ENCODE data around the gene CD40. TPM values are rescaled to one million over a fixed set of nuclear protein-coding genes. Genes with fewer than 3 reads are reported as not detected.

The CD40 gene
- total and polyA plus RNA-seq, 2 of the 4 experiments (the other 2 are of a cell fraction), result 0.36 to 0.92 TPM

- H2BK20ac ChIP-seq (ENCODE audit: low read depth, low read length), result no peak overlapping the region
- ATAC-seq (ENCODE audit: low read depth) (no peak), DNase-seq (no peak)
- no peaks in the 10 kb centered on the region for H3K36me3 ChIP-seq (ENCODE audit: control insufficient read depth, insufficient read depth, low read length)
- no peak overlapping the region for H2BK120ac ChIP-seq (ENCODE audit: low read depth, low read length)
- POLR2A ChIA-PET (ENCODE audit: unreplicated experiment), result no interaction called here
- no peak overlapping the region for H3K18ac ChIP-seq (ENCODE audit: low read depth, low read length)
- H3K23ac ChIP-seq (ENCODE audit: low read depth, low read length), result no peak overlapping the region
- H4K20me1 ChIP-seq (ENCODE audit: insufficient read depth, low read length), result no peaks in the 10 kb centered on the region
- H2AFZ ChIP-seq (replicated peaks; ENCODE audit: low read length, poor library complexity), result no peak overlapping the region
- H2AK9ac ChIP-seq (replicated peaks; ENCODE audit: low read depth, low read length, poor library complexity), result no peak overlapping the region
- no peak overlapping the region for H3K4ac ChIP-seq (ENCODE audit: low read depth, low read length)
- H3K56ac ChIP-seq (ENCODE audit: extremely low read depth, insufficient read depth, low read length), result no peak overlapping the region
- TF ChIP-seq FOS (IDR thresholded peaks at IDR 0.05; ENCODE audit: low read depth, low read length) (no peak), MAFK (IDR thresholded peaks at IDR 0.05; ENCODE audit: low read depth, low read length) (no peak), MXI1 (IDR thresholded peaks at IDR 0.05; ENCODE audit: borderline replicate concordance, low read depth, low read length) (no peak), SMC3 (IDR thresholded peaks at IDR 0.05; ENCODE audit: low read depth, low read length) (no peak), NFE2L2 (IDR thresholded peaks at IDR 0.05; ENCODE audit: low read depth, low read length) (no peak), RCOR1 (IDR thresholded peaks at IDR 0.05; ENCODE audit: insufficient replicate concordance, low read length) (no peak), BHLHE40 (IDR thresholded peaks at IDR 0.05; ENCODE audit: low read depth, low read length) (no peak)
- TF ChIP-seq, protein P1, sequence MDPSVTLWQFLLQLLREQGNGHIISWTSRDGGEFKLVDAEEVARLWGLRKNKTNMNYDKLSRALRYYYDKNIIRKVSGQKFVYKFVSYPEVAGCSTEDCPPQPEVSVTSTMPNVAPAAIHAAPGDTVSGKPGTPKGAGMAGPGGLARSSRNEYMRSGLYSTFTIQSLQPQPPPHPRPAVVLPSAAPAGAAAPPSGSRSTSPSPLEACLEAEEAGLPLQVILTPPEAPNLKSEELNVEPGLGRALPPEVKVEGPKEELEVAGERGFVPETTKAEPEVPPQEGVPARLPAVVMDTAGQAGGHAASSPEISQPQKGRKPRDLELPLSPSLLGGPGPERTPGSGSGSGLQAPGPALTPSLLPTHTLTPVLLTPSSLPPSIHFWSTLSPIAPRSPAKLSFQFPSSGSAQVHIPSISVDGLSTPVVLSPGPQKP (IDR thresholded peaks at IDR 0.05; ENCODE audit: borderline replicate concordance, low read depth, low read length), result no peak
- TF ChIP-seq, protein P2, sequence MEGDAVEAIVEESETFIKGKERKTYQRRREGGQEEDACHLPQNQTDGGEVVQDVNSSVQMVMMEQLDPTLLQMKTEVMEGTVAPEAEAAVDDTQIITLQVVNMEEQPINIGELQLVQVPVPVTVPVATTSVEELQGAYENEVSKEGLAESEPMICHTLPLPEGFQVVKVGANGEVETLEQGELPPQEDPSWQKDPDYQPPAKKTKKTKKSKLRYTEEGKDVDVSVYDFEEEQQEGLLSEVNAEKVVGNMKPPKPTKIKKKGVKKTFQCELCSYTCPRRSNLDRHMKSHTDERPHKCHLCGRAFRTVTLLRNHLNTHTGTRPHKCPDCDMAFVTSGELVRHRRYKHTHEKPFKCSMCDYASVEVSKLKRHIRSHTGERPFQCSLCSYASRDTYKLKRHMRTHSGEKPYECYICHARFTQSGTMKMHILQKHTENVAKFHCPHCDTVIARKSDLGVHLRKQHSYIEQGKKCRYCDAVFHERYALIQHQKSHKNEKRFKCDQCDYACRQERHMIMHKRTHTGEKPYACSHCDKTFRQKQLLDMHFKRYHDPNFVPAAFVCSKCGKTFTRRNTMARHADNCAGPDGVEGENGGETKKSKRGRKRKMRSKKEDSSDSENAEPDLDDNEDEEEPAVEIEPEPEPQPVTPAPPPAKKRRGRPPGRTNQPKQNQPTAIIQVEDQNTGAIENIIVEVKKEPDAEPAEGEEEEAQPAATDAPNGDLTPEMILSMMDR (conservative IDR thresholded peaks at IDR 0.05; ENCODE audit: low read depth, low read length), result no peak
- no peak overlapping the region for H3K4me3 ChIP-seq (ENCODE audit: insufficient read depth, low read depth, low read length)
- no peak overlapping the region for H2BK15ac ChIP-seq (ENCODE audit: low read depth, low read length)
- no peak overlapping the region for H3K27ac ChIP-seq (ENCODE audit: insufficient read depth, low read length)
- no CpG with 5 or more reads among the region's 1 CpG for WGBS, 2 experiments (ENCODE audit: extremely low coverage in 2 of 2, insufficient read length in 1 of 2)
- no peaks in the 10 kb centered on the region for H3K9me3 ChIP-seq (ENCODE audit: control insufficient read depth, insufficient read depth, low read length)
- H3K4me1 ChIP-seq (ENCODE audit: control insufficient read depth, insufficient read depth, low read length), result no peaks in the 10 kb centered on the region
- no peak overlapping the region for H4K5ac ChIP-seq (ENCODE audit: low read depth, low read length)
- H3K4me2 ChIP-seq (ENCODE audit: low read depth, low read length), result no peak overlapping the region
- no peak overlapping the region for H4K91ac ChIP-seq (ENCODE audit: insufficient read depth, low read depth, low read length)
- CTCF ChIA-PET, result no interaction called here
- BruUV-seq (replicated peaks), result no TSS peak
- no peaks in the 10 kb centered on the region for H3K79me1 ChIP-seq (ENCODE audit: low read depth in 1 of 2, low read length in 2 of 2)
- dilution Hi-C loops (cut with HindIII; ENCODE audit: low sequenced_read_pairs, unreplicated experiment) (no loop called here), intact Hi-C loops (cut with micrococcal nuclease) (no loop called here), in situ Hi-C loops (cut with MboI; ENCODE audit: low sequenced_read_pairs) (no loop called here)
- no peak overlapping the region for H3K9ac ChIP-seq (ENCODE audit: low read depth, low read length)
- H3K9me1 ChIP-seq (ENCODE audit: insufficient read depth, low read length), result no peaks in the 10 kb centered on the region
- H3K14ac ChIP-seq (replicated peaks; ENCODE audit: low read depth, low read length), result no peak overlapping the region
- H3K27me3 ChIP-seq (ENCODE audit: control insufficient read depth, insufficient read depth, low read length), result peaks cover 14% of the 10 kb centered on the region
- no peak overlapping the region for H2AK5ac ChIP-seq (ENCODE audit: low read depth, low read length)
- H4K8ac ChIP-seq (ENCODE audit: low read depth in 2 of 2, low read length in 2 of 2), result no peak overlapping the region
- H2BK5ac ChIP-seq (ENCODE audit: low read depth, low read length, poor library complexity, severe bottlenecking), result no peak overlapping the region
These were observed 43.8 kb downstream of the CD40 start for GRCh38 chr20:46161921-46162320.

All from IMR-90 (cell line).